GM18511 (cell line): ENCODE results near the gene NFKB2.

Experiments
- ATAC-seq: cut with Tn5 transposase; IDR thresholded peaks from one replicate; pipeline ENCODE4 v1.9.1; 2021; ENCODE audit warnings: mild to moderate bottlenecking, moderate library complexity; ENCODE audit not compliant: unreplicated experiment

Gene NFKB2

DNA sequence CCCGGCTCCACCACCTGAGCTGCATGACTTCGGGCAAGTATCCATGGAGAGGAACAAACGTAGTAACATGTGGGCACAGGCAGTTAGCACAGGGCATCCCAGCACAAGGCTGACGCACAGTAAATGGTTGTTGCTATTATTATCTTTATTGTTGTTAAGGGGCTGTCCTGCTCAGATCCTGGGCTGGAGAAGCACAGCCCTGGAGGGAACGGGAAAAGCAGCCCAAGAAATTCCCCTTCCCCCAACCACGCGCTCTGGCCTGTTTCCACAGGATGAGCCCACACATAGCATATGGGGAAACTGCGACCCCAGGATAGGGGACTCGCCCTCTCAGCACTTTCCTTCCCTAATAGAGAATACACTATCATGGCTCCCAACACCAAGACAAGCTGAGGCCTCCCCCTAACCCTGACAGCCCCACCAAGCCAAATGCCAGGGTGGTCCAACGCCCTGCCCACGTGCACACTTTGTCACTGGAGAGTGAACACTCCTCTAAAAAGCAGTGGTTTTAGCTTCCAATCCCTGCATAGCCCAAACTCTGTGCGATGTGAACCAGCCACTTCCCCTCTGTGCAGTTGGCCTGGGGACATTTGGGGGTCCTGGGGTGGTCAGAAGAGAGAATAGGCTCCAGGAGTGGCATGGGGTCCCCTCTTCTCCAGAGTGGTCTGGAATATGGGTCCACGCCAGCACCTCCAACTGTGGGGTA is 12.1 kb downstream of the NFKB2 start:
- no peak for ATAC-seq

DNA sequence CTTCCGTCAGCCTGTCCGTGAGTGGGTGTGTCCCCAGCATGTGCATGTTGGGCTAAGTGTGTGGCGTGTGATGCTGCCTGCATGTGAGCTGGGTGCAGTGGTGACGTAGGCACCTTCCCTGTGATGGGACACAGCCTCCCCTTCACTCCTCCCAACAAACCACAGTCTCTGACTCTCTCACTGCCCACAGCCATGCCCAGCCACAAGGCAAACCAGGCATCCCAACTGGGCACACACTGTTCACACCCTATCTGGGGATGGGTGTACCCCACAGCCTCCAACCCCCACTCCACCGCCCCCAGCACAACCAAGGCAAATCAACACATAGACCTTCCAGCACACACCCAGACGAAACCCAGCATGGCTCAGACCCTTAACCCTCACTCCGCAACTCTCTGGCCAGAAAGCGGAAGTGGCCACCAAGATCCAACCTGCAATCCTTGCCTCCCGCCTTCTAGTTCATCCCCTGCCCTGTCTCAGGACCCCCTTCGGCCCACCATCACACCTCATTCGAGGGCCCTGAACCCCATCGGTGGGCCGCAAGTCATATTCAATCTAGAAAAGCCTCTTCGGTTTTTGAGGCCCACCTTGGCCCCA is 12.7 kb downstream of the NFKB2 start:
- ATAC-seq: no peak

DNA sequence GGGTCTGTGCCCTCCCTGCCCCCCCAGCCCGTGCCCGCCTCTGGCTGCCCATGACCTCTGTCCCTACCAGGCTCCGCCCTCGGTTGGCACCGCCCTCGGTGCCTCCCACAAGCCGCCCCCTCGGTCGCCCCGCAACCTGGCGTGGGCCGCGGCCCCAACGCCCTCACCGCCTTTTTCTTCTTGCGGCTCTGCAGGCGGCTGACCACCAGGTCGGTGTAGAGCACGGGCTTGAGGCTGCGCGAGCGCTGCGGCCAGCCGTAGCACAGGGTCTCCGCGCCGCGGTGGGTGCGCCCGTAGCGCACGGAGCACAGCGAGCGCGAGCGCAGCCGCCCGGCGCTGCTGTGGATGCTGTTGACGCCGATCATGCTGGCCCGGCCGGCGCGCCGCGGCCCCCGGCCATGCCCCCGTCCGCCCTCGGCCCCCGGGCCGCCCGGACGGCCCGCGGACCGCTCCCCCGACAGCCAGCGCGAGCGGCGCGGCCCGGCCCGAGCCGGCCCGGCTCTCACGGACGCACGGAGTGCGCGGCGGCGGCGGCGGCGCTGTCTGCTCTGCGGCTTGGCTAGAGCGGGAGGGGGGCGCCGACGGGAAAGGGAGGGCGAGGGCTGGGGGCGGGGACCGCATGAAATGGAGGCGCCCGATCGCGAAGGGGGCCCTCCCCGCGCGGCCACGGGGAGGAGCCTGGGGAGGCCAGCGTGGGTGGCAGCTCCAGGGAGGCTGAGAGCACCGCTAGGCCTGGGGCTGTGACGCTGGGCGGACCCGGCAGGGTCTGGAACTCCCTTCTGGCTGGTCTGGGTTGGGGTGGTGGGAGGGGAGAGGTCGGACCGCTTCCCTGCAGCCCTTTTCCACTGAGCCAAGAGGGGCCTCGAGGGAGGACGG is 13.5 kb downstream of the NFKB2 start:
- no peak for ATAC-seq

GRCh38 chr10:102409604-102410428 is 14.3 kb downstream of the NFKB2 start:
- ATAC-seq: no peak

- no peak for ATAC-seq
Observed at GRCh38 chr10:102410429-102411073, 15.0 kb downstream of the NFKB2 start.

- ATAC-seq: no peak
Observed at GRCh38 chr10:102411341-102412255, 16.1 kb downstream of the NFKB2 start.

DNA sequence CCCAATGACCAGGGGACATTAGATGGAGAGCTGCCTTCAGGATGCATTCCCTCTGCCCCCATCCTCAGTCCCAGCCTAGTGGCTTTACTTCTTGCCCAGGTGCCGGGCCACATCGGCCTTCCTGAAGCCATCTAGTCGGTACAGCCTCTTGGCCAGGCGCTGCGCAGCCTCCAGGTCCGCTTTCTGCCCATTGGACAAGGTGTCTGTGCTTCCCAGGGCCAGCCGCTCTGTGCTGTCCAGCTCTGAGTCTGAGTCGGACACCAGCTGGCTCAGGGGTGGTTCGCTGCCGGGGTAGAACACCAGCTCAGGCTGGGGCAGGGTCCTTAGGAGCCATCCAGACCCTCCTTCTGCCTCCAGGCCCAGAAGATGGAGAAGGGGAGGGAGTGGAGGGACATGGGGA is 16.8 kb downstream of the NFKB2 start:
- ATAC-seq: no peak

DNA sequence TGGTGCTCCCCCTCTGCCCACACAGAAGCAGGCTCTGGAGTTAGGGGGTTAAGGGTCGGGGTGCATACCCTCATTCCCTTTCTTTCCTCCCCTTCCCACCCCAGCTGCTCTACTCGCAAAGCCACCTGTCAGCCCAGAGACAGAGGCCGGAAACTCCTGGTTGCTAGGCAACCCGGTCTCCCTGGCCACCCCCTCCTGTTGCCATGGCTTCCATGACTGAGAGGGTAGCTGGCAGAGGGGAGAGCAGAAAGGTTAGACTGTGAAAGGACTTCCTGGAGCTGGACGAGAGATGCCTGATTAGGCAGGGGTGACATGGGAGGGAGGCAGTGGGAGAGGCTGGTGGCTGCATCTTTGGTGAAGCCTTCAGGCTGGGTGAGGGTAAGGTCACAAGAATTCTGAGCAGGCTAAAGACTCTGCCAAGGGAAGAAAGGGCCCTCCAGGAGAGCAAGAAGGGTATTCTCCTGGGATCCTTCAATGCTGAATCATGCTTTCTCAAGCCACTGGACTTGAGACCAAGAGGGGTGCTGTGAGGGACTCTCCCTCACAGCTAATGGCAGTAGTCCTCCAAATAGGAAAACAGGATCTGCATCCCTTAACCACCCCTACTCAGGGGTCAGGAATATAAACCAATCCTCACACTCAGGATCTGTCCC is 17.7 kb downstream of the NFKB2 start:
- no peak for ATAC-seq

GRCh38 chr10:102413806-102414561 is 18.5 kb downstream of the NFKB2 start:
- no peak for ATAC-seq

- no peak for ATAC-seq
Observed at GRCh38 chr10:102414749-102415148, 19.2 kb downstream of the NFKB2 start.

- no peak for ATAC-seq
Observed at GRCh38 chr10:102416283-102416682, 20.8 kb downstream of the NFKB2 start.

DNA sequence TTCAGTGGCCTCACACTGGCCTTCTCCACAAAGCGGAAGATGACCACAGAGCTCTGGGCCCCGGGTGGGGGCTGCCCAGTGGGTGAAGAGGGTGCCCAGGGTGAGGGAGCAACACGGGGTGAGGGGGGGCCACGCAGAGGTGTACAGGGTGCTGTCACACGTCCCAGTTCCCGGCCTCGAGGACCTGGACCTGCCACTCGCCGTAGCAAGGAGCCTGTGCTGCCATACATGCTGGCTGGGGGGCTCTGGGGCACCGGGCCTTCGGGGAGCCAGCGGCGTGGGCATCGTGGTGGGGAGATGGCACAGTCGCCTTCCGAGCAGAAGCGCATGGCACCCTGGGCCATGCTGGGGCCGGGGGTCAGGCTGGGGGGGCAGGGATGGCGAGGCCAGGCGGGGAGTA is 21.2 kb downstream of the NFKB2 start:
- no peak for ATAC-seq

DNA sequence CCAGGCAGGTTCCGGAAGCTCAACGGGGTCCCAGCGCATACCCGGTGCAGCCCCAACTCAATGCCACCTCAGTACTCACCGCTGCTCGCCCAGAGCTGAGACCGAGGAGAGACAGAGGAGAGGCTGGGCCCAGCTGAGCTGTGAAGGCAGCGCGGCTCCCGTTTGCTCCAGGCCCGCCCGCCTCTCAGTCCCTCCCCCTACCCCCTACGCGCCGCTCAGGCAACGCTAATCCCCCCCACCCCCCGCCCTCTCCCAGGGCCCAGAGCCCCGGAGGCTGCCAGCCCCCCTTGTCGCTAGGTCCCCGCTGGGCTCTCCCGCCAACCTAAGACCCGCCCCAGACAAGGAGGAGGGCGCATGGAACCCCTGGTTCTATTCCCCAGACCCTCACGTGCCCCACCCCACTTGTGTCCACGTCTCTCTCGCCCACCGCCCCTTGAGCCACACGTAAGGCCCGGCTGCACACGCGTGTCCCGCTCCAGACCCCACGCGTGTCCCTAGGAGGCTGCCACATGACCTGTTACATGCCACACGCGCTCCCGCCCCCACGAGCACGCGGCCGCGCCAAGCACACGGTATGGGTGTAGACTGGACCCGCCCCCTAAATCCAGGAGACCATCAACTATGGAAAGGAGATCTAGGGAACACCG is 23.2 kb downstream of the NFKB2 start, which contains the start of gene PSD:
Gene PSD (minus strand): TSS at position 164 of the 647 bp plus-strand sequence. CDS start 1,747 bp downstream, outside the sequence.
- ATAC-seq: no peak

GRCh38 chr10:102419269-102420180 is 24.0 kb downstream of the NFKB2 start:
- ATAC-seq: no peak

GRCh38 chr10:102420181-102420713 is 24.7 kb downstream of the NFKB2 start:
- ATAC-seq: no peak
